IMR-90 (cell line): ENCODE results near the gene ZSCAN10. TPM values are rescaled to one million over a fixed set of nuclear protein-coding genes. Genes with fewer than 3 reads are reported as not detected.

ENCODE experiments used
- ATAC-seq: fragments of 200-7000 bp; cut with Tn5 transposase; 2 replicates; pipeline ENCODE4 v1.9.1; 2020; ENCODE audit warnings: low read depth, mild to moderate bottlenecking, moderate library complexity
- BruUV-seq: library from RNA; stranded (reverse); fragments of 400-500 nt; replicated peaks from 2 replicates; lab custom pipeline; 2021; lab: Mats Ljungman, UMichigan
- CTCF ChIA-PET: fragments of 300-600 bp; formaldehyde crosslinking; extraction: SDS; loops from one replicate; lab custom pipeline; 2021; ENCODE audit warnings: antibody characterized with exemption; lab: Yijun Ruan, JAX
- POLR2A ChIA-PET: fragments of 300-600 bp; sonication (Branson Sonifier 250); formaldehyde crosslinking; loops from one replicate; lab custom pipeline; 2022; ENCODE audit warnings: antibody characterized with exemption; ENCODE audit not compliant: unreplicated experiment; lab: Charles Lee
- DNase-seq: peaks from one replicate; pipeline ENCODE4 v3.0.0; 2013
- H2AFZ ChIP-seq: replicated peaks from 2 replicates; pipeline ENCODE3; 2013; ENCODE audit warnings: low read length, mild to moderate bottlenecking; ENCODE audit not compliant: poor library complexity
- H2AK5ac ChIP-seq: 2 replicates; pipeline ENCODE4 v1.6.1; 2013; ENCODE audit warnings: low read depth, low read length, inconsistent platforms
- H2AK9ac ChIP-seq: replicated peaks from 2 replicates; pipeline ENCODE3; 2013; ENCODE audit warnings: mild to moderate bottlenecking, low read depth, low read length, moderate library complexity; ENCODE audit not compliant: poor library complexity
- H2BK120ac ChIP-seq: 2 replicates; pipeline ENCODE4 v1.6.1; 2013; ENCODE audit warnings: low read depth, low read length, inconsistent platforms
- H2BK15ac ChIP-seq: 3 replicates; pipeline ENCODE4 v1.6.1; 2013; ENCODE audit warnings: low read depth, low read length, inconsistent platforms
- H2BK20ac ChIP-seq: 2 replicates; pipeline ENCODE4 v1.6.1; 2013; ENCODE audit warnings: low read depth, mild to moderate bottlenecking, inconsistent platforms, low read length, moderate library complexity
- H2BK5ac ChIP-seq: 2 replicates; pipeline ENCODE4 v1.6.1; 2013; ENCODE audit warnings: mild to moderate bottlenecking, low read depth, low read length, inconsistent platforms; ENCODE audit not compliant: poor library complexity, severe bottlenecking
- H3K14ac ChIP-seq: replicated peaks from 2 replicates; pipeline ENCODE4 v1.6.1; 2013; ENCODE audit warnings: low read depth, low read length, inconsistent platforms
- H3K18ac ChIP-seq: 2 replicates; pipeline ENCODE4 v1.6.1; 2013; ENCODE audit warnings: low read depth, low read length, control low read depth
- H3K23ac ChIP-seq: 2 replicates; pipeline ENCODE4 v1.6.1; 2013; ENCODE audit warnings: low read depth, low read length, inconsistent platforms
- H3K27ac ChIP-seq: 2 replicates; pipeline ENCODE4 v1.5.1; 2013; ENCODE audit warnings: mild to moderate bottlenecking, control low read depth, low read length; ENCODE audit not compliant: insufficient read depth
- H3K27me3 ChIP-seq: 2 replicates; pipeline ENCODE4 v1.6.1; 2013; ENCODE audit warnings: low read length; ENCODE audit not compliant: control insufficient read depth, insufficient read depth
- H3K36me3 ChIP-seq: 2 replicates; pipeline ENCODE4 v1.6.1; 2013; ENCODE audit warnings: low read length, mixed read lengths; ENCODE audit not compliant: control insufficient read depth, insufficient read depth
- H3K4ac ChIP-seq: 2 replicates; pipeline ENCODE4 v1.6.1; 2013; ENCODE audit warnings: low read depth, low read length, inconsistent platforms
- H3K4me1 ChIP-seq: 2 replicates; pipeline ENCODE4 v1.6.1; 2013; ENCODE audit warnings: low read length, mixed read lengths; ENCODE audit not compliant: control insufficient read depth, insufficient read depth
- H3K4me2 ChIP-seq: 2 replicates; pipeline ENCODE4 v1.6.1; 2013; ENCODE audit warnings: low read depth, mild to moderate bottlenecking, control low read depth, low read length, moderate library complexity
- H3K4me3 ChIP-seq: 2 replicates; pipeline ENCODE4 v1.5.1; 2013; ENCODE audit warnings: low read depth, mild to moderate bottlenecking, control low read depth, low read length, moderate library complexity; ENCODE audit not compliant: insufficient read depth
- H3K56ac ChIP-seq: 2 replicates; pipeline ENCODE4 v1.6.1; 2013; ENCODE audit warnings: low read length, inconsistent platforms; ENCODE audit not compliant: insufficient read depth; ENCODE audit errors: extremely low read depth
- H3K79me1 ChIP-seq, 2 experiments: 2 replicates each; pipeline ENCODE4 v1.6.1; 2013; ENCODE audit warnings: low read length in 2 of 2, inconsistent platforms in 1 of 2, low read depth in 1 of 2
- H3K9ac ChIP-seq: 2 replicates; pipeline ENCODE4 v1.6.1; 2013; ENCODE audit warnings: low read depth, low read length, control low read depth
- H3K9me1 ChIP-seq: 2 replicates; pipeline ENCODE4 v1.6.1; 2013; ENCODE audit warnings: low read length, inconsistent platforms; ENCODE audit not compliant: insufficient read depth
- H3K9me3 ChIP-seq: 2 replicates; pipeline ENCODE4 v1.6.1; 2013; ENCODE audit warnings: low read length; ENCODE audit not compliant: control insufficient read depth, insufficient read depth
- H4K20me1 ChIP-seq: 2 replicates; pipeline ENCODE4 v1.6.1; 2013; ENCODE audit warnings: low read length, inconsistent platforms; ENCODE audit not compliant: insufficient read depth
- H4K5ac ChIP-seq: 2 replicates; pipeline ENCODE4 v1.6.1; 2013; ENCODE audit warnings: mild to moderate bottlenecking, low read depth, low read length, control low read depth
- H4K8ac ChIP-seq, 2 experiments: 2 replicates each; pipeline ENCODE4 v1.6.1; 2013; ENCODE audit warnings: low read depth in 2 of 2, low read length in 2 of 2, control low read depth in 1 of 2, inconsistent platforms in 1 of 2
- H4K91ac ChIP-seq: 2 replicates; pipeline ENCODE4 v1.6.1; 2013; ENCODE audit warnings: low read depth, low read length, inconsistent platforms; ENCODE audit not compliant: insufficient read depth
- MAFK ChIP-seq: IDR thresholded peaks from 2 replicates; pipeline ENCODE4 v1.6.1; 2012; ENCODE audit warnings: low read depth, low read length, improper control_type of control experiment
- POLR2A ChIP-seq: IDR thresholded peaks from 2 replicates; pipeline ENCODE4 v1.6.1; 2012; ENCODE audit warnings: mild to moderate bottlenecking, low read depth, low read length
- RAD21 ChIP-seq: IDR thresholded peaks from 2 replicates; pipeline ENCODE4 v1.6.1; 2012; ENCODE audit warnings: low read length, improper control_type of control experiment
- USF2 ChIP-seq: fragments of 150-350 bp; IDR thresholded peaks from 2 replicates; pipeline ENCODE4 v1.6.1; 2017; ENCODE audit warnings: mild to moderate bottlenecking, antibody characterized with exemption, low read length, low read depth
- WGBS, 2 experiments: methylation state at CpG; one replicate each; pipeline versions ENCODE4 v1.1.5 to v1.1.7; 2013; ENCODE audit warnings: missing lambda C conversion rate in 2 of 2; ENCODE audit not compliant: insufficient read length in 1 of 2; ENCODE audit errors: extremely low coverage in 2 of 2; 5-methylcytosine and 5-hydroxymethylcytosine counted together
- dilution Hi-C: fragments of 300-500 bp; cut with HindIII; formaldehyde crosslinking; loops from one replicate; pipeline ENCODE4 v1.14.3; 2018; ENCODE audit warnings: low sequenced_read_pairs; ENCODE audit not compliant: unreplicated experiment
- in situ Hi-C: fragments of 300-500 bp; cut with MboI; formaldehyde crosslinking; loops from 3 replicates; pipeline ENCODE4 v1.14.3; 2019; ENCODE audit warnings: low sequenced_read_pairs, inconsistent platforms, mixed read lengths
- intact Hi-C: fragments of 100-400 bp; cut with micrococcal nuclease; formaldehyde crosslinking; loops from 2 replicates; pipeline ENCODE4 v1.10.0; 2022
- polyA plus RNA-seq, 3 experiments: library from polyadenylated mRNA; depleted of rRNA; stranded (reverse); fragments of >200 nt; gene quantifications; 2 replicates each; pipeline ENCODE4 v1.2.3, GENCODE V29; 2012; ENCODE audit warnings: low replicate concordance in 1 of 3
- total RNA-seq: library from RNA; depleted of rRNA; stranded (reverse); fragments of >200 nt; gene quantifications from 2 replicates; pipeline ENCODE4 v1.2.3, GENCODE V29; 2012

Gene ZSCAN10
- total and polyA plus RNA-seq, 2 of the 4 experiments (the other 2 are of a cell fraction): not detected

GRCh38 chr16:3066440-3066748 lies 32.7 kb downstream of the ZSCAN10 start:
- WGBS, 2 experiments: 100% methylated on average over 1 of the region's 7 CpGs; no CpG with 5 or more reads in 1 of the 2 experiments
- no peak for DNase-seq
- H2BK20ac ChIP-seq: no peak overlapping the region
- H2AK9ac ChIP-seq: peak overlapping the region; percentile 99
- ChIA-PET CTCF (no interaction called here), POLR2A (no interaction called here)
- peaks cover 6 to 19% of the 10 kb centered on the region in 2 experiments; a peak in 2 of 4 replicates for H3K79me1 ChIP-seq
- H3K4me1 ChIP-seq: peaks cover 12% of the 10 kb centered on the region
- no TSS peak for BruUV-seq
- no peaks in the 10 kb centered on the region for H3K9me3 ChIP-seq
- TF ChIP-seq MAFK: no peak
- TF ChIP-seq USF2: no peak
- no peak for TF ChIP-seq RAD21
- no peak for TF ChIP-seq POLR2A
- H3K23ac ChIP-seq: peak overlapping the region; percentile 59; the same call in 1 of the 2 replicates
- no peak overlapping the region for H3K18ac ChIP-seq
- peak overlapping the region; percentile 97; the same call in 1 of the 2 replicates for H2AK5ac ChIP-seq
- no peak overlapping the region for H3K9ac ChIP-seq
- H2BK5ac ChIP-seq: peak overlapping the region; percentile 1
- H4K8ac ChIP-seq: peak overlapping the region in 1 of 2 experiments; percentile 92; a peak in 2 of 4 replicates
- H4K20me1 ChIP-seq: no peaks in the 10 kb centered on the region
- peaks cover 3% of the 10 kb centered on the region; the same call in 1 of the 2 replicates for H3K27me3 ChIP-seq
- H2BK120ac ChIP-seq: peak overlapping the region; percentile 19; the same call in 1 of the 2 replicates
- no peaks in the 10 kb centered on the region for H3K36me3 ChIP-seq
- peak overlapping the region; percentile 32; the same call in 1 of the 2 replicates for H3K4me2 ChIP-seq
- peak overlapping the region; percentile 98 for H2AFZ ChIP-seq
- H3K9me1 ChIP-seq: peaks cover 18% of the 10 kb centered on the region
- ATAC-seq: no peak
- intact Hi-C loops (no loop called here), in situ Hi-C loops (no loop called here), dilution Hi-C loops (no loop called here)
- peak overlapping the region; percentile 81; the same call in 1 of the 2 replicates for H3K4ac ChIP-seq
- H4K91ac ChIP-seq: peak overlapping the region; percentile 62; the same call in 1 of the 2 replicates
- H2BK15ac ChIP-seq: peak overlapping the region; percentile 36; the same call in 1 of the 3 replicates
- no peak overlapping the region for H3K14ac ChIP-seq
- no peak overlapping the region for H3K56ac ChIP-seq
- H3K4me3 ChIP-seq: peak overlapping the region; percentile 47; the same call in 1 of the 2 replicates
- H4K5ac ChIP-seq: no peak overlapping the region
- H3K27ac ChIP-seq: no peak overlapping the region
